Fibroblast of the aortic adventitia (primary cell): ENCODE measurements around the gene SLC5A10. TPM values are rescaled to one million over a fixed set of nuclear protein-coding genes. Genes with fewer than 3 reads are reported as not detected.
"Not testable (repeated sequence)": the region's sequence is repeated elsewhere in the genome, so short reads cannot be mapped to it uniquely, and the experiment has no call there.

ENCODE experiments used
- DNase-seq: peaks from one replicate; pipeline ENCODE4 v3.0.0-alpha.2; 2010; ENCODE audit warnings: low read depth
- H3K4me3 ChIP-seq: 2 replicates; pipeline ENCODE4 v1.5.1; 2011; ENCODE audit warnings: low read depth, mild to moderate bottlenecking, control low read depth, low read length, moderate library complexity
- total RNA-seq: library from RNA; depleted of rRNA; stranded (reverse); fragments of >200 nt; gene quantifications from 2 replicates; pipeline ENCODE4 v1.2.3, GENCODE V29; 2012; ENCODE audit warnings: low replicate concordance
- TF ChIP-seq, protein P1 (sequence below): IDR thresholded peaks from 2 replicates; pipeline ENCODE4 v1.5.1; 2011; ENCODE audit warnings: mild to moderate bottlenecking, low read length, control low read depth, inconsistent platforms; ENCODE audit not compliant: insufficient read depth

Gene SLC5A10
- total RNA-seq, 1 donor: not detected

- DNase-seq: no peak
- no peak overlapping the region for H3K4me3 ChIP-seq
- TF ChIP-seq, protein P1, sequence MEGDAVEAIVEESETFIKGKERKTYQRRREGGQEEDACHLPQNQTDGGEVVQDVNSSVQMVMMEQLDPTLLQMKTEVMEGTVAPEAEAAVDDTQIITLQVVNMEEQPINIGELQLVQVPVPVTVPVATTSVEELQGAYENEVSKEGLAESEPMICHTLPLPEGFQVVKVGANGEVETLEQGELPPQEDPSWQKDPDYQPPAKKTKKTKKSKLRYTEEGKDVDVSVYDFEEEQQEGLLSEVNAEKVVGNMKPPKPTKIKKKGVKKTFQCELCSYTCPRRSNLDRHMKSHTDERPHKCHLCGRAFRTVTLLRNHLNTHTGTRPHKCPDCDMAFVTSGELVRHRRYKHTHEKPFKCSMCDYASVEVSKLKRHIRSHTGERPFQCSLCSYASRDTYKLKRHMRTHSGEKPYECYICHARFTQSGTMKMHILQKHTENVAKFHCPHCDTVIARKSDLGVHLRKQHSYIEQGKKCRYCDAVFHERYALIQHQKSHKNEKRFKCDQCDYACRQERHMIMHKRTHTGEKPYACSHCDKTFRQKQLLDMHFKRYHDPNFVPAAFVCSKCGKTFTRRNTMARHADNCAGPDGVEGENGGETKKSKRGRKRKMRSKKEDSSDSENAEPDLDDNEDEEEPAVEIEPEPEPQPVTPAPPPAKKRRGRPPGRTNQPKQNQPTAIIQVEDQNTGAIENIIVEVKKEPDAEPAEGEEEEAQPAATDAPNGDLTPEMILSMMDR: no peak
Observed at GRCh38 chr17:19022128-19022527, 70.2 kb downstream of the SLC5A10 start.

DNA sequence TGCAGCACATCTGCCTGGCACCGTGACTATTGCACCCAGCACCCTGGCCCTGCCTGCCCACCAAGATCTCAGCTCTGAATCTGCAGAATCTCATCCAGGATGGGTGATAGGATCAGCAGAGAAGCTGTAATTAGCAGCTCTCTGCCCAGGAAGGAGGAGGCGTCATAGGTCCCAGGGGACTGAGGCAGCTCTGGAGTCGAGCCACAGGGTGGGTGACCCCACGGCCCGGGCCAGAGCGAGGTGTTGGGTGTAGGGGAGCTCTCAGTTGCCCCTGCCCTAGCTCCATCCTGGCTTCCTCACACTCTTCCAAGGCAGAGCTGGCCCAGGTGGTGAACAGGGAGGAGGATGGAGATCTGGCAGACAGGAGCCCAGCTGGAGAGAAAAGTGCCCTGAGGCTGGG, 70.8 kb downstream of the SLC5A10 start:
- H3K4me3 ChIP-seq: no peak overlapping the region
- no peak for DNase-seq
- TF ChIP-seq, protein P1: no peak

DNA sequence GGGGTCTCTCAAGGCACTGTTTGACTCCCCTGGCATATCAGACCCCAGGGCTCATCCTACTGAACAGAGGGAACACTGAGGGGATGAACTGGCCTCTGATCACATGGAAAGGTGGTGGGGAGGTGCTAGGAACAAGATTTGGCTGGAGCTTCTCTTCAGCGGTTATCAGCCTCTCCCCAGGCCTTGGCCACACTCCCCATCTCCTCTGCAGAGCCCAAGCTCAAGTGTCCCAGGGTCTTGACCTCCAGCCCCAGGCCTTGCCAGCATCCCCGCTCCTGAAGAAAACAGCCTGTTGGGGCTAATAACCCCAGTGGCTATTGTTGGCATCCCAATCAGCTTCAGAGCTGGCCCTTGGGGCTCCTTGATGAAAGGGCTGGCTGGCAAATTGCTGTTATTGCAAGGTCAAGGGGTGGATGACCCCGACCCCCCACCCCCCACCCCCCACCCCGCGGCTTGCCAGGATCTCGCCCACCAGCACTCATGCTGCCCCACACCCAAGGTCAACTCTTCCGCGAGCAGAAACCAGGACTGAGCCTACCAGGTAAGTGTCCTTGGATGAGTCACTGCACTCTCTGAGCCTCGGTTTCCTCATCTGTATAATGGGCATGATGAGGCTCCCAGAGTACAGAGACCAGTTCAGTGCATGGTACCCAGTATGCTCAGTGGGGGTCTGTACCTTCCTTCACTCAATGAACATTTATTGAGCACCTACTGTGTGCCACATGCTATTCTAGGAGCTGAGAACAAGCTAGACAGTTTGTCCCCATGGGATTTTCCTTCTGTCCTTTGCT, 71.4 kb downstream of the SLC5A10 start:
- H3K4me3 ChIP-seq: no peak overlapping the region
- TF ChIP-seq, protein P1: no peak
- no peak for DNase-seq

DNA sequence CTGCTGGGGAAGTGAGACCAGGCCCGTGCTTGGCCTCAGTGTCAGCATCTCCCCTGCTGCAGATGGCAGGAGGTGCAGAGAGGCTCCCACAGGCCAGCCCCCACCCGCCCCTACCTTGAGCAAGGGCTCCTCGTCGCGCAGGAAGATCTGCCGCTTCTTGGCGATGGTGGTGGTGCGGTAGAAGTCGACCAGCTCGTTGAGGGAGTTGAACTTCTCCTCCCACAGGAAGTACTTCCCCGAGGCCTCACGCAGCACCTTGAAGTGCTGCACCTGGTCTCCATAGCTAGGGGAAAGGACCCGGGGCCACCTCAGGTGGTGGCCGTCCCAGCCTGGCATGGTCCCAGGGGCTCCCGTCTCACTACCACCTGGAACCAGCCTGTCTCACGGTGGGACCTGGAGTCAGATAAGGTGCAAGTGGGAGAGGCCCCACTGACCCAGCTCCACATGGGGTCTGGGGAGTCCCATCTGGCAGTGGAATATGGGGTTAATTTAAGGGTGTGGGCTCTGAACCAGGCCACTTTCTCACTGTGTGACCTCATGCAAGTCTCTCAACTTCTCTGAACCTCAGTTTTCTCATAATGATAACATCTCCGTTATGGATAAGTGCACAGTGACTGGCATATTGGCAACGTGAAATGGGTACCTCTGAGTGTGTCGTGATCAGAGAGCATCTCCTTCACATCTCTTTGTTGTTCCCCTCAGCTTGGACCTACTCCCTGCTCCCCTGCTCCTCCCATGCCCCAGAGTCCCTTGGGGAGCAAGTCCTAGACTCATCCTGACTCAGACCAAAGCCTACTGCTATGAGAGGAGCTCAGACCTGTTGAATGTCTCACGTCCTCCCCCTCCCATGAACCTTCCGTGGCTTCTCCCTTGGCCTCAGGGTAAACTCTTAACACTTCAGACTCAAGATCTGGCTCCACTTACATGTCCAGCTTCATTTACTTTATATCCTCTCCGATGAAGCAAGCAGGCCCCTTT, 72.4 kb downstream of the SLC5A10 start:
- no peak overlapping the region for H3K4me3 ChIP-seq
- peak; percentile 26 for DNase-seq
- TF ChIP-seq, protein P1: no peak

DNA sequence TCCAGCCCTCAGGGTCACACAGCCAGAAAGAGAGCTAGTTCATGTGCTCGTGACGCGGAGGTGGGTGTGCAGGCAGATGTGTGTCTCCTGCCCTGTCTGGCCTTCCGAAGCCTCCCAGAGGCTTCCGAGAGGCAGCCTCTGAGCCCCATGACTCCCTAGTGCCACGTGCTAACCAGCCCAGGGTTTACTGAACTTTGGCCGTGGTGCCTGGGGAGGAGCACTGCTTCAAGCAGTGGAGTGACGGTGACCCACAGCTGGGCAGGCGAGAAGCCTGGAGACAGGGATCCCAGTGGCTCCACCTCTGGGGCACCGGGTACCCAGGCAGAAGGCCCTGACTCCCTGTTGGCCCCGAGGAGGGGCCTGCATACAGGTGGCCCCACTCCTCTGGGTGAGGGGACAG, 76.7 kb downstream of the SLC5A10 start:
- not testable (repeated sequence) for H3K4me3 ChIP-seq, DNase-seq

DNA sequence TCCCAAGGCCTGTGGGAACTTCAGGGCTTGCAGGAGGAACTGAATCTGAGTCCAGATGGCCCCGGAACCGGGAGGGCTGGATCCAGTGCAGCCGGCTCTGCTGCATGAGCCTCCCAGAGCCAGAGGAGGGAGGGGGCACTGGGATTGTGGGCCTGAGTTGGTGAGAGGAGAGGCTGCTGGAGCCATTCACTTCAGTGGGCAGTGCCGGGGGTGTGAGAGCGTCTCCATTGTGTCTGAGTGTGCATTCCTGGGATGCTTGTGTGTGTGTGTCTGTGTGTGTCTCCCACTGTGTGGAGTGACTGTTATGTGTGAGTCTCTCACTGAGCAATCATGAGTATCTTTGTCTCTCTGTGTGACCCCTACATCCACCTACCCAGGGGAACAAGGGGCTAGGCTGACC, 77.8 kb downstream of the SLC5A10 start:
- H3K4me3 ChIP-seq, DNase-seq: not testable (repeated sequence)

DNA sequence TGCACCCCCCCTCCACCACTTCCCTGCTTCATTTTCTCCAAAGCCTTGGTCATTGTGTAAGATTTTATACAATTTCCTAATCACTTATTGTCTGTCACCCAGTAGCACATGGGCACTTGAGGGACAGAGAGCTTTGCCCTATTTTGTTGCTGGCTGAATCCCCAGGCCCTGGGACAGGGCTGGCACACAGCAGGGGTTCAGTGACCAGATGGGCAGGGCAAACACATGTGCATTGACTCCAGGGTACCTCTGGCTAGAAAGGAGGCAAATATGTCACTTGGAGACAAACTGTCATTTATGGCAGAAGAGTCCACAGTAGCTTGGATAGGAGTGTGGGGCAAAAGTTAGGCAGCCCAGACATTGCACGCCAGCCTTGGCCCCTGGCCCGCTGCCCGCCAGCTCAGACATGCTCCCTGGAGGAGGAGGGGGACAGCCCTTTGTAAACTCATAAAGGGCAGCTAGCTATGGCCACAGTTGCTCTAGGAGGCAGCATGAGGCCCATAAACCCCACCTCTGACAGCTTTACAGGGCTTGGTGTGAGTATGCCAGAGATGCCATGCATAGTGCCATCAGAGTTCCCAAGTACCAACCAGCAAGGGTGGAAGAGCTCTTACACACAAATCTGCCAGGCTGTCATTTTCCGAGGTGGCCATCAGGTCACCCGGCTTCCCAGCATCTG, 78.9 kb downstream of the SLC5A10 start:
- DNase-seq, H3K4me3 ChIP-seq: not testable (repeated sequence)

- TF ChIP-seq, protein P1: peak; percentile 53
- not testable (repeated sequence) for H3K4me3 ChIP-seq, DNase-seq
Observed at GRCh38 chr17:19031729-19032128, 79.8 kb downstream of the SLC5A10 start.

DNA sequence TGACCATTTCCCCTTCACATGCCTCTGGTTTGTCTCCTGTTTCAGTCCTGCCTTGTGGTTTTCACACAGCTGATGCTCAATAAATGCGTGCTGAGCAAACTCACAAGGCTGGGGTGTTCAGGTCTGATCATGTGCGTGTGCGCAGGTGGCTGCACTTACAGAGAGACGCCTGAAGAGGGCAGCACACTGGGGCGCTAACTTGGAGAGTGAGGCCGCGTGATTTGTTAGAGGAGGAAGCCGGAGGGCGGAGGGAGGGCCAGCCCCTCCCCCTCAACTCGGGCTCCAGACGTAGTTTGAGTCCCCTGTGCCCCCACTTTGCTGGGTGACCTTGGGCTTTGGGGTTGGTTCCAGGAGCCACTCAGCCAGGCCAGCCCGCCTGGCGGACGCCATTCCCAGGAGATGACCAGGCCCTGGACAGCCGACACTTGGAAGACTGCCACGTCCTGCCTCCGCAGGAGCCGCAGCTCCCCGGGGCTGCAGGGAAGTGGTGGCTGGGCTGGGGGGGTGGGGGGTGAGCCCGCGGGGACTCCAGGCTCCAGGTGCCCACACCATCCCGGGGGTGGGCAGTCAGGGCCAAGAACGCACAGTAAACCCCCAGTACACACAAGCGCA, 80.5 kb downstream of the SLC5A10 start:
- DNase-seq: not testable (repeated sequence)

GRCh38 chr17:19036186-19036585, 84.2 kb downstream of the SLC5A10 start:
- DNase-seq, H3K4me3 ChIP-seq: not testable (repeated sequence)

More for the DNA sequence above, 80.5 kb downstream of the SLC5A10 start:
- not testable (repeated sequence) for H3K4me3 ChIP-seq

GRCh38 chr17:19037547-19037946, 85.6 kb downstream of the SLC5A10 start:
- not testable (repeated sequence) for H3K4me3 ChIP-seq, DNase-seq
